GM18951 (cell line): Measurements from ENCODE around the gene CDH4.

Source experiments
- POLR2A ChIP-seq: IDR thresholded peaks from 4 replicates; pipeline ENCODE4 v1.6.1; 2011; ENCODE audit warnings: mild to moderate bottlenecking; ENCODE audit not compliant: insufficient read length, insufficient read depth; ENCODE audit errors: extremely low read depth
- in situ Hi-C: fragments of 300-500 bp; cut with MboI; formaldehyde crosslinking; loops from one replicate; pipeline ENCODE4 v1.12.0; 2022; ENCODE audit warnings: low sequenced_read_pairs, mixed read lengths, inconsistent platforms; ENCODE audit not compliant: unreplicated experiment

The CDH4 gene

GRCh38 chr20:61635721-61636455, 383.8 kb downstream of the CDH4 start:
- in situ Hi-C loops: no loop called here
- no peak for TF ChIP-seq POLR2A

- no peak for TF ChIP-seq POLR2A
- in situ Hi-C loops: no loop called here
Observed at GRCh38 chr20:61636531-61637116, 384.6 kb downstream of the CDH4 start.

GRCh38 chr20:61638802-61639585, 386.9 kb downstream of the CDH4 start:
- TF ChIP-seq POLR2A: no peak
- in situ Hi-C loops: no loop called here

- in situ Hi-C loops: no loop called here
- TF ChIP-seq POLR2A: no peak
Observed at GRCh38 chr20:61640131-61640870, 388.2 kb downstream of the CDH4 start.

GRCh38 chr20:61640871-61641245, 388.8 kb downstream of the CDH4 start:
- no peak for TF ChIP-seq POLR2A
- in situ Hi-C loops: no loop called here

- in situ Hi-C loops: no loop called here
Observed at GRCh38 chr20:61643656-61644377, 391.8 kb downstream of the CDH4 start.

GRCh38 chr20:61644378-61645076, 392.5 kb downstream of the CDH4 start:
- no peak for TF ChIP-seq POLR2A

More at GRCh38 chr20:61643656-61644377, 391.8 kb downstream of the CDH4 start:
- no peak for TF ChIP-seq POLR2A

GRCh38 chr20:61645732-61646131, 393.7 kb downstream of the CDH4 start:
- in situ Hi-C loops: no loop called here

More at GRCh38 chr20:61644378-61645076, 392.5 kb downstream of the CDH4 start:
- in situ Hi-C loops: no loop called here

GRCh38 chr20:61646453-61646852, 394.4 kb downstream of the CDH4 start:
- TF ChIP-seq POLR2A: no peak
- in situ Hi-C loops: no loop called here

More at GRCh38 chr20:61645732-61646131, 393.7 kb downstream of the CDH4 start:
- TF ChIP-seq POLR2A: no peak

GRCh38 chr20:61646986-61647385, 394.9 kb downstream of the CDH4 start:
- TF ChIP-seq POLR2A: no peak
- in situ Hi-C loops: no loop called here

GRCh38 chr20:61647702-61648101, 395.6 kb downstream of the CDH4 start:
- in situ Hi-C loops: no loop called here

More at GRCh38 chr20:61647702-61648101, 395.6 kb downstream of the CDH4 start:
- no peak for TF ChIP-seq POLR2A
